Stimulated activated effector memory CD8-positive, alpha-beta T cell treated with anti-CD3 and anti-CD28 coated beads, Interleukin-12 subunit alpha, Interleukin-12 subunit beta, amount 100 ng/mL, for 72 hours (primary cell): ENCODE results near the gene FAM131C.

Experiments
- ATAC-seq: fragments of 150-1000 bp; cut with Tn5 transposase; 2 replicates; pipeline ENCODE4 v1.10.0; 2021
- DNase-seq, 2 donors: peaks; one replicate each; pipeline ENCODE4 v3.0.0; 2021 to 2022; ENCODE audit warnings: low spot score in 2 of 2
- H3K27ac Mint-ChIP-seq: one replicate; pipeline ENCODE4 v1.8.0; 2022; ENCODE audit warnings: mild to moderate bottlenecking, mixed read lengths
- H3K36me3 Mint-ChIP-seq: one replicate; pipeline ENCODE4 v1.8.0; 2022; ENCODE audit warnings: mild to moderate bottlenecking, mixed read lengths
- H3K4me1 Mint-ChIP-seq: one replicate; pipeline ENCODE4 v1.8.0; 2022; ENCODE audit warnings: mixed read lengths
- H3K4me3 Mint-ChIP-seq: one replicate; pipeline ENCODE4 v1.8.0; 2022; ENCODE audit warnings: mild to moderate bottlenecking, mixed read lengths
- H3K9me3 Mint-ChIP-seq: one replicate; pipeline ENCODE4 v1.8.0; 2022; ENCODE audit warnings: mixed read lengths

The FAM131C gene

DNA sequence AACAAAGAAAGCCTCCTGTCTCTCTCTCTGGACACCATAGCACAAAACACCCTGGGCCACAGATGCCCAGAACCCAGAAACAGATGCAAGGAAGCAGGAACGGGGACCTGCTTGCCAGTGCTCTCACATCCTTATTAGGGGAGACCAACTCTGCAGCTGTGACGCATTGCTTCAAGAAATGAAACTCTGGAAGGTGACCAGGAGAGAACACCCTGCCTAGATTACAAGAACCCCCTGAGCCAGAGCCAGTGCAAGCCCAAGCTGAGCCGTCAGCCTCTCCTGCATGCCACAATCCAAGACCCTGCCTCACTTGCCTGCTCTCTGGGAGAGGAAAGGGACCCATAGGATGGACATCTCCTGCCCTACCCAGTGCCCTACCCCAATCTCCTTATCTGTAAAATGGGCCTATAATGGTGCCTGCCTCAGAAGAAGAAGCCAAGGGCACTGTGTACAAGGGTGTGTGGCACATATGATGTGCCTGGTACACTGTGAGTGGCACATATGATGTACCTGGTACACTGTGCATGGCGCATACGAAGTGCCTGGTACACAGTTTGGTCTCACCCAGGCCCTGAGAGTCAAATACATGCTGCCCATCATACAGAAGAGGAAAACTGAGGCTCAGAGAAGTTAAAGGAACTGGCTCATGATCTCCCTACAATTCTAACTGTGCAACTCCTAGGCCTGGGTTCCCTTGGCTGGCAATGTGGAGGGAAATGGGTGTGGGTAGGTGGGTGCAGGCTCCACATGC lies 16.8 kb upstream of the FAM131C start:
- no peaks in the 10 kb centered on the region for H3K9me3 Mint-ChIP-seq
- DNase-seq (no peak), ATAC-seq (no peak)
- H3K27ac Mint-ChIP-seq = no peak overlapping the region
- H3K4me1 Mint-ChIP-seq = no peaks in the 10 kb centered on the region
- peaks cover 10% of the 10 kb centered on the region for H3K36me3 Mint-ChIP-seq
- no peak overlapping the region for H3K4me3 Mint-ChIP-seq

DNA sequence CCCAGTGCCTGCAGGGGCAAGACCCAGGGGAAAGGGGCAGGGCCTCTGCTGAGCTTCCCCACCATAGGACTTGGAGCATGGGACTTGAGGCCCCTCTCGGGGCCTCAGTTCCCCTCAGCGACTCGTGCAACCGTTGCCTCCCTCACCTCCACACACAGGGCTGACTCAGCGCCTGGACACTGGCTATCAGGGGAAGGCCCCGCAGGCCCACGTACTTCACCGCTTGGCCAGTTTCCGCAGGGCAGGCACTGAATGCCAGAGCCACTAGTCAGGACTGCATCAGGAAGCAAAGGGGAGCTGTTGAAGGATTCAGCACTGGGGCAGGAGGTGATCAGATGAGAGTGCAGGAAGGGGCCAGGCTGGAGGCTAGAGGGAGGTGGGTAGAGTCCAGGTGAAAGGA lies 15.5 kb upstream of the FAM131C start:
- DNase-seq (no peak), ATAC-seq (no peak)
- H3K36me3 Mint-ChIP-seq = no peaks in the 10 kb centered on the region
- no peaks in the 10 kb centered on the region for H3K9me3 Mint-ChIP-seq
- H3K4me3 Mint-ChIP-seq = no peak overlapping the region
- H3K27ac Mint-ChIP-seq = peak overlapping the region; percentile 36
- H3K4me1 Mint-ChIP-seq = no peaks in the 10 kb centered on the region

- Mint-ChIP-seq H3K4me3 (no peak overlapping the region), H3K27ac (no peak overlapping the region), H3K4me1 (no peaks in the 10 kb centered on the region), H3K9me3 (no peaks in the 10 kb centered on the region), H3K36me3 (no peaks in the 10 kb centered on the region)
- ATAC-seq = no peak
- no peak for DNase-seq
Observed at GRCh38 chr1:16088351-16088911, 15.0 kb upstream of the FAM131C start.

DNA sequence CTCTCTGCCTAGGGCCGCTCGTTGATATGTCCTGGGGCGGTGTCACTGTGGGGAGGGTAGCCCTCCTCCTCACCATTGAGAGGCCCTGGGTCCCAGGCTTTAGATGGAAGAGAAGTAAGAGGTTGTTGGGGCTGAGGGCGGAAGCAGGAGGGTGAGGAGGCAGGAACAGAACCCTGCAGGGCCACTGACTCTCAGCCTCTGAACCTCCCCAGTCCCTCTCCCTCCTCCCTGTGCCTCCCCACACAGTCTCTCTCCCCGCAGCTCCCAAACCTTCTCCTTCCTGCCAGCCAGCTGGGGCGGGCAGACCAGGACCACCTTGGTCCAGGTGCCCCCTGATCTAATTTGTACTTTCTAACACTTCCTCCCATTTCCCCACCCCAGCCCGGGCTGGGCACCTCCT lies 14.3 kb upstream of the FAM131C start:
- no peak overlapping the region for H3K27ac Mint-ChIP-seq
- DNase-seq (no peak), ATAC-seq (no peak)
- H3K4me3 Mint-ChIP-seq = no peak overlapping the region
- H3K36me3 Mint-ChIP-seq = no peaks in the 10 kb centered on the region
- peaks cover under 1% of the 10 kb centered on the region for H3K4me1 Mint-ChIP-seq
- no peaks in the 10 kb centered on the region for H3K9me3 Mint-ChIP-seq

DNA sequence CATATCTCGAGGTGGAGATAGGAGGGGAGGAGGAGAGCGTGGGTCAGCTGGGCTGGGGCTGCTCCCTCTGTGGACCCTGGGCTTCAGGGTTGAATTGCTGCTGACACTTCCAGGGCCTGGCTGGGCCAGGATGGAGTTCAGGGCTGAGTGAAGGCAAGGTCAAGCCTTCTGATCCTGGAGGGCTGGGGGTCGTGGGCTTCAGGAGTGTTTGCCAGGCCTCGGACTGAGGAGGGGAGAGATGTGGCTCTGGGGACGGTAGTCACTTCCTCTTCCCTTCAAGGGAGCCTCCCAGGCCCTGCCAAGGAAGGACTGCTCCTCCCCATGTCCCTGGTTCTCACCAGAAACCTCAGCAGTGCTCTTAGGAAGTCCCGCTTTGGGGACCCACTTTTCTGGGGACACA lies 12.1 kb upstream of the FAM131C start:
- Mint-ChIP-seq H3K9me3 (no peaks in the 10 kb centered on the region), H3K4me1 (peaks cover 6% of the 10 kb centered on the region), H3K36me3 (no peaks in the 10 kb centered on the region), H3K4me3 (no peak overlapping the region), H3K27ac (no peak overlapping the region)
- ATAC-seq (no peak), DNase-seq (no peak)

DNA sequence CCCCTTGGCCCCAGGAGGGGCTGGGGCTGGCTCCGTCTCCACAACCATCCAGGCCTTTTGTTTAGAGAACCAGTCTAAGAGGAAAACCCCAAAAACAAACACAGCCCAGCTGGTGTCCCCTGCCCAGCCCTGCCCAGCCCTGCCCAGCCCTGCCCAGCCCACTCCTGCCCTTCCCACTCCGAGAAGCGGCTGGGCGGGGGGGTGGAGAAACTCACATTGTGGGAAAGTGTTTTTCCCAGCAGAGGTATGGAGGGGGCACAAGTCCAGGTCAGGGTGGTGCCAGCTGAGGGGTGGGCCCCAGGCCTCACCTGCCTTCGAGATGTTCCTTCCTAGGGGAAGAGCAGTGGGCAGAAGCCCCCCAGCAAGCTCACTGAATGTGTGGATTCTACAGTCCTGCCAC lies 10.0 kb upstream of the FAM131C start:
- ATAC-seq = no peak
- Mint-ChIP-seq H3K9me3 (no peaks in the 10 kb centered on the region), H3K36me3 (no peaks in the 10 kb centered on the region), H3K4me1 (peaks cover 15% of the 10 kb centered on the region), H3K4me3 (no peak overlapping the region), H3K27ac (no peak overlapping the region)
- no peak for DNase-seq

DNA sequence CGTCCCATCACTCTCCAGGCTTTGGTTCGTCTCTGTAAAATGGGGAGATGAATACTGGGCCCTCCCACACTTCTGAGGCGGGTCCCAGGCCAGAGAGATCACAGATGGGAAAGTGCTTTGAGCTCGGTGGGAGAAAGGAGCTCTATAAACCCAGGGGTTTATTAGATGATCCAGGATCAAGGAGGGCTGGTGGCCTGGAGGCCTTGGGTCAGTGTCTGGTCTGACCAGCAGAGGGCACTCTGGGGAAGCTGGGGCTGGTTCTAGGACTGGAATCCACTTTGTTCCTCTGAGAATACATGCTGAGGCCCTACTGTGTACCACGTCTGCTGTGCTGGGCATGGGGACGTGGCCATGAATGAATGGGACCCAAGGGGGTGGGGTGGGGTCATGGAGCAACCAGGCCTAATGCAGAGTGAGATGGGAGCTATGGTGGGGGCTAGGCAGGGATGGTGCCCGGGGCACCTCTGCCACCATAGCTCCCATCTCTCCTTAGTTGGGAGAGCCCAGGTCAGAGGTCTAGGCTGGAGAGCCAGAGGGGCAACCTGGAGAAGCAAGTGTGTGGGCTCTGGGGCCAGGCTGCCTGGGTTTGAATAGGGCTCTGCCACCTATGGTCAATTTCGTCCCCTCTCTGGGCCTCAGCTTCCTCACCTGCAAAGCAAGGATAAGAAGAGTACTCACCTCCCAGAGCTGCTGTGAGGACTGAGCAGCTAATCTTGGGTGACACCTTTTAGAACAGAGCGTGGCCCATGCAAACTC lies 9.0 kb upstream of the FAM131C start:
- Mint-ChIP-seq H3K36me3 (no peaks in the 10 kb centered on the region), H3K4me1 (peaks cover 15% of the 10 kb centered on the region), H3K9me3 (no peaks in the 10 kb centered on the region), H3K27ac (no peak overlapping the region), H3K4me3 (no peak overlapping the region)
- DNase-seq (peak; percentile 60 to 84), ATAC-seq (peak; percentile 57)

DNA sequence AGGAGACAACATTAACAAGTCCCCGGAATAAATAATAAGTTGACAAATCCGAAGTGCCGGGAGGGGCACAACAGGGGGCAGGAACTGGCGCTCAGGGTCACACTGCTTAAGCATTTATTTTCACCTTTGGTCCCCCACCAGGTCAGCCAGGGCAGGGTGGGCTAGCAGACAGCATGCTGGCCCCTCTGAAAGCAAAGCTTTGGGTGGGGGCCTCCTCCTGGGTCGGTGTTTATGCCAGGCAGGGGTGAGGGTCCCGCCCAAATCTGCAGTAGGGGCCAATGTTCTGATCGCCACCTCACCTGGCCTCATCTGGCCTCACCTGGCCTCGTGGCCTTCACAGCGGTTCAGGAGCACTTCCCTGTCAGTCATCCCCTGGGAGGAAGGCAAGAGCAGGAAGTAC lies 8.2 kb upstream of the FAM131C start:
- no peaks in the 10 kb centered on the region for H3K9me3 Mint-ChIP-seq
- DNase-seq (no peak), ATAC-seq (no peak)
- no peak overlapping the region for H3K27ac Mint-ChIP-seq
- no peaks in the 10 kb centered on the region for H3K36me3 Mint-ChIP-seq
- no peak overlapping the region for H3K4me3 Mint-ChIP-seq
- peaks cover 15% of the 10 kb centered on the region for H3K4me1 Mint-ChIP-seq

DNA sequence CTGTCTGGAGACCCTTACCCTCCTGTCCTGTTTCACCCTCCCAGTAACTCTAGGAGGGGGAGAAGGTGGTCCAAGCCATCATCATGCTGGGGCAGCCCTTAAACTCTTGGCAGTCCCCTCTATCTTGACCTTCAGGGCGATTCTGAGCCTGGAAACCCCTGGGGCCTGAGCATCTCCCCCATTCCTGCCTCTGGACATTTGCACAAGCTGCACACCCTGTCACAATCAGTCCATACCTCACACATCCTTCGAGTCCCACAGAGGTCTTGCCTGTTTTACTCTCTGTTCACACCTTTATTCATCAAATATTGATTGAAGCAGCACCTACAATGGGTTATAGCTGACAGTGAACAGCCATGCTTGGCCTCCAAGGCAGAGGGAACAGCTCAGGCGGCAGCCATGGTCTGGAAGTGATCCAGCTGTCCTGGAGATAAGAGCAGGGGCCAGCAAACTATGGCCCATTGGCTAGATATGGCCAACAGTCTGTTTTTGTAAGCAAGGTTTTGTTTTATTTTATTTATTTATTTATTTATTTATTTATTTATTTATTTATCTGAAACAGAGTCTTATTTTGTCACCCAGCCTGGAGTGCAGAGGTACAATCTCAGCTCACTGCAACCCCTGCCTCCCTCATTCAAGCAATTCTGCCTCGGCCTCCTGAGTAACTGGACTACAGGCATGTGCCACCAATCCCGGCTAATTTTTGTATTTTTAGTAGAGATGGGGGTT lies 7.1 kb upstream of the FAM131C start:
- no peak overlapping the region for H3K27ac Mint-ChIP-seq
- DNase-seq = no peak
- H3K4me1 Mint-ChIP-seq = peaks cover 15% of the 10 kb centered on the region
- H3K4me3 Mint-ChIP-seq = no peak overlapping the region
- H3K36me3 Mint-ChIP-seq = no peaks in the 10 kb centered on the region
- no peak for ATAC-seq
- H3K9me3 Mint-ChIP-seq = no peaks in the 10 kb centered on the region

DNA sequence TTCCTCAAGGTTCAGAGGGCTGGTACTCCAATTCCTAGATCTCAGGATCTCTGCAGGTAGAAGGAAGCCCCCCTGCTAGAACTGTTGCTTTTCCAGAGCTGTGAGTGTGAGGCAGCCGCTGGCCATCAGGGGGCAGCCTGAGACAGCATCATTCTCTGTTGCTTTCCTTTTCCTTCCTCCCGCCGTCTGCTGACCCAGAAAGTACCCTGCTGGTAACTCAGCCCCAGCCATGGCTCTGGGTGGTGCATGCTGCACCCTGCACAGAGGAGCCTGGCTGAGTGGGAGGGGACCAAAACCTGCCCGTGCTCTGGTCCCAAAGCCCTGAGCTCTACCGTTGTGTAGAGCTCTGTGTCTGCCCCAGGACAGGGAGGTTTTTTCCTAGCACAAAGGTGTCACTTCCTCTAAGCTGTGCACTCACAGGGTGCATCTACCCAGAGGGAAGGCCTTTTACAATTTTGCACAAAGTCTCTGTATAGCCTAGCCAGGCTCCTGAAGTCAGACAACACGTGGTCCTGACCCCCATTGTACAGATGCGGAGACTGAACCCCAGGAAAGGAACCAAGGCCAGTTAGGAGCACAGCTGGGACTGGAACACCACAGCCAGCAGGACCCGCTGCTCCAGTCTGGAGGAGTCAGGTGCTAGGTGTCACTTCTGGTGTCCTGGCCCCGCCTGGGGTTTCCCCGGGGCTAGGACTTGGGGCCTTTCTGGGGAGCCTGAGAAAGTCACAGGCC lies 5.6 kb upstream of the FAM131C start:
- H3K9me3 Mint-ChIP-seq = no peaks in the 10 kb centered on the region
- H3K4me3 Mint-ChIP-seq = peak overlapping the region; percentile 74
- H3K4me1 Mint-ChIP-seq = peaks cover 20% of the 10 kb centered on the region
- peak overlapping the region; percentile 71 for H3K27ac Mint-ChIP-seq
- ATAC-seq (peak; percentile 80), DNase-seq (peak; percentile 58 to 90)
- H3K36me3 Mint-ChIP-seq = no peaks in the 10 kb centered on the region

GRCh38 chr1:16077406-16078245 lies 4.2 kb upstream of the FAM131C start:
- DNase-seq (no peak), ATAC-seq (no peak)
- H3K27ac Mint-ChIP-seq = no peak overlapping the region
- H3K4me1 Mint-ChIP-seq = peaks cover 25% of the 10 kb centered on the region
- no peak overlapping the region for H3K4me3 Mint-ChIP-seq
- H3K9me3 Mint-ChIP-seq = no peaks in the 10 kb centered on the region
- no peaks in the 10 kb centered on the region for H3K36me3 Mint-ChIP-seq

- Mint-ChIP-seq H3K4me1 (peaks cover 20% of the 10 kb centered on the region), H3K4me3 (no peak overlapping the region), H3K9me3 (no peaks in the 10 kb centered on the region), H3K36me3 (no peaks in the 10 kb centered on the region), H3K27ac (no peak overlapping the region)
- ATAC-seq = no peak
- no peak for DNase-seq
Observed at GRCh38 chr1:16076865-16077238, 3.4 kb upstream of the FAM131C start.

DNA sequence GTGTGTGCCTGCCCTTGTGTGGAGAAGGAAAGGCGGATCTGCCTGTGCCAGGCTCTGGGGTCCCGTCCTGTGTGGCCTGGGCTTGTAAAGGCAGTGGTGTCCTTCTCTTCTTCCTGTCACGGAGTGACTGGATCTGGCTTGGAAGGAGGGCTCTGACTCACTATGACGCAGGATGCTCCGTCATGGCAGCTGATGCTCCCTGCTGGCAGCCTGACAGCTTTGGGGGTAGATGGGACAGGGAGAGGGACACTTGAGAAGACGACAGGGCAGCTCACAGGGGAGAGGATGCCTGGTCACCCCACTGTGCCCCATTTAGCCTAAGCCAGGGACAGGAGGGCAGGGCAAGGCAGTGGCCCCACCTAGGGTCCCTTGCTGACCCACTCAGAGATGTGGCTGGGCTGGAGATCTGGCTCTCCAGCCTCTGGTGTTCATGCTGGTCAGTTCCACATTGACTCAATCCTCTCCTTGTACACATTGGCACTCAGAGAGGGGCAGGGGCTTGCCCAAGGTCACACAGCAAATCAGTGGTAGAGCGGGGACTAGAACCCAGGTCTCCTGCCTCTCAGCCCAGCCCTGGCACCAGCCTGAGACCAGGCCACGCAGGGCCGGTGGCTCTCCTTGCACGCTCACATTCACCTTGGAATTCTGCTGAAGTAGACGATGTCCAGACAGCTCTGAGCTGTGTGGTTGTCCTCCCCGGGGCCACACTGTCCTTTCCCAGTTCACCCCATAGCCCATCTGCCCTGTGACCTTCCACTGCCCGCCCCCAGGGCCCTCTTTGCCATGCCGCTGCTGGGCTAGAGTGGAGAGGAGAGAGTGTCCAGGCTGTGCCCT lies 2.8 kb upstream of the FAM131C start:
- DNase-seq = no peak
- no peak overlapping the region for H3K4me3 Mint-ChIP-seq
- H3K27ac Mint-ChIP-seq = no peak overlapping the region
- H3K9me3 Mint-ChIP-seq = no peaks in the 10 kb centered on the region
- no peak for ATAC-seq
- H3K36me3 Mint-ChIP-seq = no peaks in the 10 kb centered on the region
- peaks cover 20% of the 10 kb centered on the region for H3K4me1 Mint-ChIP-seq
